CD4-positive, alpha-beta T cell treated with Interleukin-12 subunit alpha and Interleukin-12 subunit beta, for 1 hour (primary cell): ENCODE results near the gene ANKRD39.
A peak's percentile ranks its signal among the peaks of the same experiment; 100 is the strongest.
"Not testable (repeated sequence)": the region's sequence is repeated elsewhere in the genome, so short reads cannot be mapped to it uniquely, and the experiment has no call there.

Experiments used
- DNase-seq: peaks from one replicate; pipeline ENCODE4 v3.0.0-alpha.2; 2020

Gene ANKRD39

DNA sequence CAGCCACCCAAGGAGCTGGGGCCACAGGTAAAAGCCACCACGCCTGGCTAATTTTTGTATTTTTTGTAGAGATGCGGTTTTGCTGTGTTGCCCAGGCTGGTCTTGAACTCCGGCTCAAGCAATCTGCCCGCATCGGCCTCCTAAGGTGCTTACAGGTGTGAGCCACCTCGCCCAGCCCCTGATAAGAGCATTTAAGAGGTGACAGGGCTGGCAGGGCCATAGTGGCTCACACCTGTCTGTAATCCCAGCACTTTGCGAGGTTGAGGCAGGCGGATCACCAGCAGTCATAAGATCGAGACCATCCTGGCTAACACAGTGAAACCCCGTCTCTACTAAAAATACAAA is 50.7 kb downstream of the ANKRD39 start:
- no peak for DNase-seq

GRCh38 chr2:96806468-96807126 is 51.2 kb downstream of the ANKRD39 start:
- peak; percentile 52 for DNase-seq

GRCh38 chr2:96805946-96806345 is 51.9 kb downstream of the ANKRD39 start:
- not testable (repeated sequence) for DNase-seq

DNA sequence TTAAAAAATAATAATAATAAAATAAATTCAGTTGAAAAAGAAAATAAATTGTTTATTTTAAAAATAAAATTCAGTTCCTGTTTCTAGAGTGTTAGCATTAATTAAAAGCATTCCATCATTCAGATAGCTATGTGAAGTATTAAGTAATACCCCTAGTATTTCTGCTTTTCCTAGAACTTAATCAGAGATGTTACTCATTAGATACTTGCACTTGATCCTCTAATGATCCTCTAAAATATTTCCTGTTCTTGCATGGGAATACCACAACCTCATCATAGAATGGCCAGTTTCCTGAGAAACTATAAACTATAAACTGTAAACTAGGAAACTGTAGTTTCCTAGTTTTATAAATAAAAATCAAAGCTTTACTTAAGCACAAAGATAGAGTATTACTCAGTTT is 52.8 kb downstream of the ANKRD39 start:
- DNase-seq: no peak

GRCh38 chr2:96802721-96803120 is 55.1 kb downstream of the ANKRD39 start:
- no peak for DNase-seq

- DNase-seq: peak; percentile 32
Observed at GRCh38 chr2:96801786-96802595, 55.8 kb downstream of the ANKRD39 start.

- peak; percentile 75 for DNase-seq
Observed at GRCh38 chr2:96801005-96801785, 56.6 kb downstream of the ANKRD39 start.

- DNase-seq: no peak
Observed at GRCh38 chr2:96800061-96801004, 57.5 kb downstream of the ANKRD39 start.

GRCh38 chr2:96799623-96799935 is 58.2 kb downstream of the ANKRD39 start:
- no peak for DNase-seq

DNA sequence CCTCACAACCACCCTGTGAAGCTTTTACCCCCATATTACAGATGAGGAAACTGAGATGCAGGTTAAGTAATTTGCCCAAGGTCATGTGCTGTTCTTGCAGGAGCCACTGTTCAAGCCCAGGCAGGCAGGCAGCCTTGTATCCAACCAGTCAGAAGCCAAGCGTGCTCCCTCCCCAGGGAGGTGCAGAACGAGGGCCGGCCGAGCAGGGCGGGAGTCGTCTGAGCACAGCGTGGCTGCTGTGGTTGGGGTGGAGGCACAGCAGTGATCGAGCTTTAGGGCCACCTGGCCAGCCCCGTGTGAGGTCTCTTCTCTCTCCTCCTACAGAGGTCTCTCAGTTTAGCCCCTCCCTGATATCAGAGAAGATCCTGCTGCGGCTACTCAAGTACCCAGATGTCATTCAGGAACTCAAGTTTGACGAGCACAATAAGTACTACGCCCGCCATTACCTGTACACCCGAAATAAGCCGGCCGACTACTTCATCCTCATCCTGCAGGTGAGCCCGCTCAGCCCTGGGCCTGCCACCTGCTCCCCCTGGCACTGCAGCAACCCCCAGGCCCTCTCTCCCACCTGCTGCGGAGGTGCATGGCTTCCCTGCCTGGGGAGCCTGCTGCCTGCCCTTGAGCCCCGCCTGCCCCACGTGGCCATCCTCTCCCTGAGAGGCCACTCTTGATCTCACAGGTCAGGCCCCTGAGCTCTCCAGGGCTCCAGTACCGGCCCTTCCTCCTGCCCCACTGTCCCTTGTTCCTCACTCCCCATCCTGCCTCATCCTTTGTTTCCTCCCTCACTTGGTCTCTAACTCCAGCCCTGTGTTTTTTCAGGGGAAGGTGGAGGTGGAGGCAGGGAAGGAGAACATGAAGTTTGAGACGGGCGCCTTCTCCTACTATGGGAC is 58.8 kb downstream of the ANKRD39 start:
- DNase-seq: no peak
